A549 (cell line): ENCODE results near the gene FSIP2. TPM values are rescaled to one million over a fixed set of nuclear protein-coding genes. Genes with fewer than 3 reads are reported as not detected.

Experiments used
- ATAC-seq, 2 experiments: fragments of 200-7000 bp in 1 of 2; fragments of >200 bp in 1 of 2; cut with Nextera tagmentation in 1 of 2; cut with Tn5 transposase in 1 of 2; 3 replicates each; pipeline versions ENCODE4 v1.8.0 to v1.9.1; 2018 to 2020; ENCODE audit warnings: mild to moderate bottlenecking in 1 of 2, moderate library complexity in 1 of 2
- CTCF ChIA-PET: fragments of 300-600 bp; sonication (Branson Sonifier 250); formaldehyde crosslinking; extraction: SDS; loops from one replicate; lab custom pipeline; 2021; ENCODE audit warnings: antibody characterized with exemption, inconsistent platforms; lab: Yijun Ruan, JAX
- POLR2A ChIA-PET: fragments of 350-600 bp; formaldehyde crosslinking; extraction: SDS; loops from one replicate; lab custom pipeline; 2021; ENCODE audit warnings: antibody characterized with exemption, inconsistent platforms; lab: Yijun Ruan, JAX
- DNase-seq, 2 experiments: peaks; one replicate each; pipeline versions ENCODE4 v3.0.0 to v3.0.0-alpha.2; 2011 to 2016; ENCODE audit warnings: low read depth in 1 of 2, low spot score in 1 of 2
- FAIRE-seq: peaks from 2 replicates; lab custom pipeline; 2011; peaks lifted over from hg19 to GRCh38; lab: Jason Lieb, UNC
- H3K27ac ChIP-seq, 2 experiments: fragments of >200 bp; sonication (Bioruptor Twin); formaldehyde crosslinking; 3 replicates each; pipeline ENCODE4 v1.5.1; 2016 to 2017
- H3K4me1 ChIP-seq: fragments of >200 bp; sonication (Bioruptor Twin); formaldehyde crosslinking; 3 replicates; pipeline ENCODE4 v1.6.1; 2016
- H3K4me2 ChIP-seq: fragments of >200 bp; sonication (Bioruptor Twin); formaldehyde crosslinking; 3 replicates; pipeline ENCODE4 v1.6.1; 2016
- H3K4me3 ChIP-seq: fragments of >200 bp; sonication (Bioruptor Twin); formaldehyde crosslinking; 3 replicates; pipeline ENCODE4 v1.5.1; 2016
- H3K9me3 ChIP-seq: fragments of >200 bp; sonication (Bioruptor Twin); formaldehyde crosslinking; 3 replicates; pipeline ENCODE4 v1.6.1; 2016
- CBX2 ChIP-seq: fragments of 200-600 bp; sonication (generic); IDR thresholded peaks from 2 replicates; pipeline ENCODE4 v1.6.1; 2016; ENCODE audit warnings: low read depth, mild to moderate bottlenecking, borderline replicate concordance
- CBX8 ChIP-seq: fragments of 200-600 bp; sonication (generic); IDR thresholded peaks from 2 replicates; pipeline ENCODE4 v1.6.1; 2016
- E2F6 ChIP-seq: IDR thresholded peaks from 2 replicates; pipeline ENCODE4 v1.6.1; 2012; ENCODE audit warnings: low read depth, borderline replicate concordance
- HEYL ChIP-seq: fragments of 250-450 bp; sonication (Bioruptor Pico); IDR thresholded peaks from 2 replicates; pipeline ENCODE4 v1.8.0; 2021; ENCODE audit warnings: mild to moderate bottlenecking, moderate library complexity
- HMGXB4 ChIP-seq: fragments of 250-450 bp; sonication (Bioruptor Pico); IDR thresholded peaks from 2 replicates; pipeline ENCODE4 v1.5.0; 2021; ENCODE audit warnings: mild to moderate bottlenecking, moderate library complexity, borderline replicate concordance
- JUN ChIP-seq, 2 experiments: fragments of >200 bp; sonication (Bioruptor Twin); formaldehyde crosslinking; IDR thresholded peaks; 2 replicates in 1 of 2; 3 replicates in 1 of 2; pipeline ENCODE4 v1.6.1; 2016 to 2017
- KDM1A ChIP-seq: fragments of 200-600 bp; sonication (generic); IDR thresholded peaks from 2 replicates; pipeline ENCODE4 v1.6.1; 2016; ENCODE audit warnings: low read depth, mild to moderate bottlenecking
- MAFK ChIP-seq: fragments of 450-650 bp; IDR thresholded peaks from 2 replicates; pipeline ENCODE4 v1.6.1; 2014; ENCODE audit not compliant: partially characterized antibody
- MAZ ChIP-seq: fragments of 150-350 bp; IDR thresholded peaks from 2 replicates; pipeline ENCODE4 v1.6.1; 2014; ENCODE audit warnings: antibody characterized with exemption, low read depth, low read length, borderline replicate concordance
- MYC ChIP-seq: IDR thresholded peaks from 2 replicates; pipeline ENCODE4 v1.6.1; 2012; ENCODE audit warnings: mild to moderate bottlenecking, inconsistent platforms, low read length, improper control_type of control experiment, borderline replicate concordance
- NPAS2 ChIP-seq: fragments of 250-450 bp; sonication (Bioruptor Pico); IDR thresholded peaks from 2 replicates; pipeline ENCODE4 v1.8.0; 2022; ENCODE audit warnings: mild to moderate bottlenecking, moderate library complexity, borderline replicate concordance
- NR3C1 ChIP-seq: fragments of >200 bp; sonication (Bioruptor Twin); formaldehyde crosslinking; IDR thresholded peaks from 3 replicates; pipeline ENCODE4 v1.6.1; 2017
- PBX3 ChIP-seq: IDR thresholded peaks from 2 replicates; pipeline ENCODE4 v1.6.1; 2012
- POLR2A ChIP-seq: IDR thresholded peaks from 2 replicates; pipeline ENCODE4 v1.6.1; 2012; ENCODE audit warnings: mild to moderate bottlenecking, low read length
- RAD21 ChIP-seq, 2 experiments: fragments of >200 bp in 1 of 2; sonication (Bioruptor Twin) in 1 of 2; formaldehyde crosslinking in 1 of 2; IDR thresholded peaks in 1 of 2; conservative IDR thresholded peaks in 1 of 2; 2 replicates in 1 of 2; 3 replicates in 1 of 2; pipeline ENCODE4 v1.6.1; 2012 to 2018; ENCODE audit warnings: inconsistent platforms in 1 of 2
- RCOR1 ChIP-seq: fragments of 150-350 bp; IDR thresholded peaks from 2 replicates; pipeline ENCODE4 v1.6.1; 2014; ENCODE audit warnings: antibody characterized with exemption, low read length, low read depth
- REST ChIP-seq: fragments of 200-600 bp; sonication (generic); IDR thresholded peaks from 2 replicates; pipeline ENCODE4 v1.6.1; 2016; ENCODE audit warnings: antibody characterized with exemption, mild to moderate bottlenecking, moderate library complexity
- RNF2 ChIP-seq: fragments of 200-600 bp; sonication (generic); IDR thresholded peaks from 2 replicates; pipeline ENCODE4 v1.6.1; 2016; ENCODE audit warnings: low read depth, mild to moderate bottlenecking, antibody characterized with exemption, moderate library complexity, borderline replicate concordance
- SREBF2 ChIP-seq: fragments of 450-650 bp; IDR thresholded peaks from 2 replicates; pipeline ENCODE4 v1.6.1; 2014; ENCODE audit warnings: mild to moderate bottlenecking, moderate library complexity
- TFCP2L1 ChIP-seq: fragments of 250-450 bp; sonication (Bioruptor Pico); IDR thresholded peaks from 2 replicates; pipeline ENCODE4 v1.5.0; 2021; ENCODE audit warnings: mild to moderate bottlenecking
- USF2 ChIP-seq: fragments of 450-650 bp; IDR thresholded peaks from 2 replicates; pipeline ENCODE4 v1.6.1; 2014; ENCODE audit warnings: antibody characterized with exemption
- ZC3H11A ChIP-seq: fragments of 450-650 bp; IDR thresholded peaks from 2 replicates; pipeline ENCODE4 v1.6.1; 2014; ENCODE audit warnings: antibody characterized with exemption, mild to moderate bottlenecking
- ZFP36 ChIP-seq: fragments of 450-650 bp; IDR thresholded peaks from 2 replicates; pipeline ENCODE4 v1.6.1; 2014; ENCODE audit warnings: borderline replicate concordance; ENCODE audit not compliant: partially characterized antibody
- ZNF302 ChIP-seq: fragments of 250-450 bp; sonication (Bioruptor Pico); IDR thresholded peaks from 2 replicates; pipeline ENCODE4 v1.9.0; 2021; ENCODE audit warnings: inconsistent platforms, mild to moderate bottlenecking, moderate library complexity
- ZSCAN20 ChIP-seq: fragments of 250-450 bp; sonication (Bioruptor Pico); IDR thresholded peaks from 2 replicates; pipeline ENCODE4 v1.8.0; 2022; ENCODE audit warnings: mild to moderate bottlenecking, moderate library complexity
- WGBS: methylation state at CpG from one replicate; pipeline ENCODE4 v1.1.6; 2017; ENCODE audit errors: missing lambda C conversion rate; 5-methylcytosine and 5-hydroxymethylcytosine counted together
- polyA plus RNA-seq, 4 experiments: library from polyadenylated mRNA; depleted of rRNA in 3 of 4; stranded (reverse); fragments of >200 nt; fragmentation: RNase III in 1 of 4; extraction: RNeasy Plus Mini Kit Qiagen cat#74134 plus additional on column Dnase treatment in 1 of 4; gene quantifications; 2 replicates in 3 of 4; 3 replicates in 1 of 4; pipeline ENCODE4 v1.2.3, GENCODE V29; 2011 to 2017

FSIP2 gene
- polyA plus RNA-seq, 2 of the 4 experiments (the other 2 are of a cell fraction) = 0.01 TPM; not detected in 1

- ChIA-PET POLR2A (no interaction called here), CTCF (no interaction called here)
- Histone ChIP-seq H3K4me1 (no peaks in the 10 kb centered on the region), H3K9me3 (no peaks in the 10 kb centered on the region)
- FAIRE-seq = no peak
- TF ChIP-seq NPAS2 (CRISPR knock-in tag) (no peak), MAZ (no peak), USF2 (no peak), ZNF302 (CRISPR knock-in tag) (no peak), TFCP2L1 (CRISPR knock-in tag) (no peak), MYC (no peak)
- TF ChIP-seq, all 56 proteins: peak for 0
- Histone ChIP-seq H3K27ac (no peak overlapping the region), H3K4me2 (no peak overlapping the region), H3K4me3 (no peak overlapping the region)
- ATAC-seq (no peak), DNase-seq (no peak)
These were observed 64.3 kb downstream of the FSIP2 start for GRCh38 chr2:185802926-185803325.

GRCh38 chr2:185806783-185807182, 68.2 kb downstream of the FSIP2 start:
- no peak for DNase-seq
- ChIA-PET CTCF (no interaction called here), POLR2A (no interaction called here)
- Histone ChIP-seq H3K27ac (no peak overlapping the region), H3K9me3 (no peaks in the 10 kb centered on the region), H3K4me1 (no peaks in the 10 kb centered on the region), H3K4me3 (no peak overlapping the region)
- TF ChIP-seq ZNF302 (CRISPR knock-in tag) (no peak), MAFK (peak; percentile 39)
- TF ChIP-seq, all 56 proteins: peak for 1
- FAIRE-seq (no peak), ATAC-seq (no peak)
- H3K4me2 ChIP-seq = no peak overlapping the region

GRCh38 chr2:185807351-185807750, 68.7 kb downstream of the FSIP2 start:
- WGBS = 12% methylated on average over 1 of the region's 1 CpG

GRCh38 chr2:185811580-185811979, 73.0 kb downstream of the FSIP2 start:
- 88% methylated on average over 2 of the region's 2 CpGs for WGBS
- Histone ChIP-seq H3K4me3 (no peak overlapping the region), H3K9me3 (no peaks in the 10 kb centered on the region; the same call in 2 of the 3 replicates), H3K4me2 (no peak overlapping the region), H3K4me1 (no peaks in the 10 kb centered on the region), H3K27ac (no peak overlapping the region)
- DNase-seq = no peak
- POLR2A ChIA-PET = no interaction called here
- CTCF ChIA-PET = no interaction called here
- FAIRE-seq = no peak
- ATAC-seq = no peak
- TF ChIP-seq NR3C1 (no peak), ZFP36 (no peak), PBX3 (no peak), RAD21 (conservative IDR thresholded peaks at IDR 0.05 in 1 of 2, IDR thresholded peaks at IDR 0.05 in 1 of 2) (no peak), E2F6 (no peak), ZSCAN20 (CRISPR knock-in tag) (no peak), CBX8 (no peak), SREBF2 (no peak), POLR2A (no peak), RCOR1 (no peak), ZC3H11A (no peak), REST (no peak)

More at GRCh38 chr2:185807351-185807750, 68.7 kb downstream of the FSIP2 start:
- TF ChIP-seq NR3C1 = no peak
- no peak for TF ChIP-seq KDM1A
- no peak for TF ChIP-seq CBX2
- no peak for TF ChIP-seq HEYL (CRISPR knock-in tag)
- no peak for TF ChIP-seq RNF2
- no peak for TF ChIP-seq JUN (IDR thresholded peaks at IDR 0.05)
- no peak for TF ChIP-seq HMGXB4 (CRISPR knock-in tag)
- DNase-seq (no peak), FAIRE-seq (no peak), ATAC-seq (no peak)
- Histone ChIP-seq H3K4me2 (no peak overlapping the region), H3K4me3 (no peak overlapping the region), H3K4me1 (no peaks in the 10 kb centered on the region), H3K9me3 (no peaks in the 10 kb centered on the region), H3K27ac (no peak overlapping the region)
- ChIA-PET CTCF (no interaction called here), POLR2A (no interaction called here)
